Skeletal muscle tissue (tissue), 4 donors: ENCODE measurements around the gene BHLHE41. TPM values are rescaled to one million over a fixed set of nuclear protein-coding genes. Genes with fewer than 3 reads are reported as not detected.

Source experiments
- H3K27ac ChIP-seq: one replicate; pipeline ENCODE4 v1.7.0; 2013; ENCODE audit warnings: mild to moderate bottlenecking, low read depth, low read length, inconsistent platforms
- H3K27me3 ChIP-seq, 3 donors: one replicate each; pipeline ENCODE4 v1.7.0; 2013; ENCODE audit warnings: low read length in 3 of 3; ENCODE audit not compliant: control insufficient read depth in 3 of 3, insufficient read depth in 3 of 3
- H3K36me3 ChIP-seq, 3 donors: one replicate each; pipeline ENCODE4 v1.7.0; 2013; ENCODE audit warnings: low read length in 3 of 3; ENCODE audit not compliant: control insufficient read depth in 3 of 3, insufficient read depth in 3 of 3
- H3K4me1 ChIP-seq, 3 donors: one replicate each; pipeline ENCODE4 v1.7.0; 2013; ENCODE audit warnings: low read length in 3 of 3, mild to moderate bottlenecking in 3 of 3; ENCODE audit not compliant: control insufficient read depth in 3 of 3, insufficient read depth in 3 of 3
- H3K4me3 ChIP-seq, 3 donors: one replicate each; pipeline ENCODE4 v1.7.0; 2013; ENCODE audit warnings: low read length in 3 of 3
- H3K9ac ChIP-seq, 3 donors: one replicate each; pipeline ENCODE4 v1.7.0; 2013; ENCODE audit warnings: low read length in 3 of 3, mild to moderate bottlenecking in 3 of 3, moderate library complexity in 2 of 3, low read depth in 1 of 3
- H3K9me3 ChIP-seq, 3 donors: one replicate each; pipeline ENCODE4 v1.7.0; 2013; ENCODE audit warnings: low read length in 3 of 3; ENCODE audit not compliant: control insufficient read depth in 3 of 3
- total RNA-seq: library from RNA; depleted of rRNA; stranded (reverse); fragments of >200 nt; gene quantifications from one replicate; pipeline ENCODE4 v1.2.3, GENCODE V29; 2014
- donor health status: Osteomylitis.

Gene BHLHE41
- total RNA-seq, 1 donor from 2014 or later = 1.0 TPM

GRCh38 chr12:26135571-26135970 is 10.7 kb upstream of the BHLHE41 start:
- no peak overlapping the region for H3K4me3 ChIP-seq
- H3K27me3 ChIP-seq = no peaks in the 10 kb centered on the region
- no peak overlapping the region for H3K27ac ChIP-seq
- no peak overlapping the region for H3K9ac ChIP-seq
- no peaks in the 10 kb centered on the region for H3K36me3 ChIP-seq
- no peaks in the 10 kb centered on the region for H3K9me3 ChIP-seq
- H3K4me1 ChIP-seq = peaks cover 0 to 3% (median 2%) of the 10 kb centered on the region in 3 donors

DNA sequence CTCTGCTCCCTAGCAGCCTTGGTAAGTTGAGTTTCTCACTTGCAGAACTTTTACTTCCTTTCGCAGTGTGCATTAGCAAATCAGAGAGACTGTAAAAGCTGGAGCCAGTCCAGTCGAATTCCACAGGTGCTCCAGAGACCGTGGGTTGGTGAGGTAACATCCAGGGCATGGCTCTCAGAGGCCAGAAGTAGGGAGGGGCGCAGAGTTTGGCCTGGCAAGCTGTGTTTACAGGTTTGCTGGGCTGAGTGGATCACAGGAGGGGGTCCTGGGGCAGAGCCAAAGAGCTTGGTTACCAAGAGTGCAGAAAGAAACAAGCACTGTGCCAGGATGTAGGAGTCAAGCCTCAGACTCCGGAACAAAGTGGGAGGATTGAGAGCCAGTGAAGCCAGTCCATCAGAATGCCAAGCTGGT is 10.2 kb upstream of the BHLHE41 start:
- Histone ChIP-seq H3K36me3 (no peaks in the 10 kb centered on the region), H3K27me3 (no peaks in the 10 kb centered on the region), H3K4me3 (no peak overlapping the region), H3K27ac (no peak overlapping the region), H3K9ac (no peak overlapping the region), H3K9me3 (no peaks in the 10 kb centered on the region), H3K4me1 (peaks cover 0 to 3% (median 2%) of the 10 kb centered on the region in 3 donors)

DNA sequence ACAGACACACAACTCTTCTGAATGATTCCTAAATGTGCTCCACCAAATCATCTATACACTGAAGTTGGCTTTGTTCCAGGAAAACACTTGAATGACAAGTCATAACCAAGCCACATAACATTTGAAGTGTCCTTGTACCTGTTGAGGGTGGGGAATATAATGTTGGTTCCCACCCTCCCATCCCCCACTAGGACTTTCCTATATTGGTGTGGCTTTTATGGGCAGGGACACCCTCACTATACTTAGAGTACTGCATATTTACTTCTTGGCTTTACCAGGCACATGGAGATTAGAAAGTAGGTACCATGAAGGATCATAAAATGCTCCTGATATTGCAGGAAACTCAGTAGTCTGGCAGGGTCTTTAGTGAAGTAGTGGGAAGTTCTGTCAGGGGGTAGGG is 9.7 kb upstream of the BHLHE41 start:
- H3K27ac ChIP-seq = no peak overlapping the region
- no peaks in the 10 kb centered on the region for H3K27me3 ChIP-seq
- no peaks in the 10 kb centered on the region for H3K9me3 ChIP-seq
- no peak overlapping the region for H3K4me3 ChIP-seq
- H3K4me1 ChIP-seq = peaks cover 0 to 3% (median 2%) of the 10 kb centered on the region in 3 donors
- H3K9ac ChIP-seq = no peak overlapping the region
- no peaks in the 10 kb centered on the region for H3K36me3 ChIP-seq

DNA sequence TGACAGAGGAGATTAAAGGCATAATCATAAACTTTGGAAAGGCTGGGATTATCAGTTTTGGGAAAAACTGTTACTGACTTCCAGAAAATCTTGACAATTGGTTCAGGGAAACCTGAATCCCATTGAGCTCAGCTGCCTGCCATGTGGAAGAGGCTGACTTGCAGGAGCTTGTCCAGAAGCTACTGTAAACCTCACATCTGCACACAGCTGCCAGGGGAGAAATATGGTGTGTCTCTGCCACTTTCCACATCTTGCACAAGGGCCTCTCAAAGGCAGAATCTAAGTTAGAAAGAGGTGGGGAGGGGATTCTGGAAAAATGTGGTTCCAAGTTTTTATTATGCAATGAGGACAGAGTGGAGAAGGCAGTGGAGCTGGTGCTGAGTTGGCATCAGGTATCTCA is 8.7 kb upstream of the BHLHE41 start:
- no peak overlapping the region for H3K4me3 ChIP-seq
- H3K27me3 ChIP-seq = no peaks in the 10 kb centered on the region
- peaks cover 0 to 3% (median 2%) of the 10 kb centered on the region in 3 donors for H3K4me1 ChIP-seq
- H3K9ac ChIP-seq = no peak overlapping the region
- H3K36me3 ChIP-seq = no peaks in the 10 kb centered on the region
- no peak overlapping the region for H3K27ac ChIP-seq
- no peaks in the 10 kb centered on the region for H3K9me3 ChIP-seq

GRCh38 chr12:26132866-26133265 is 8.0 kb upstream of the BHLHE41 start:
- H3K36me3 ChIP-seq = no peaks in the 10 kb centered on the region
- peaks cover 0 to 3% (median 2%) of the 10 kb centered on the region in 3 donors for H3K4me1 ChIP-seq
- H3K4me3 ChIP-seq = no peak overlapping the region
- H3K27ac ChIP-seq = no peak overlapping the region
- no peaks in the 10 kb centered on the region for H3K9me3 ChIP-seq
- H3K9ac ChIP-seq = no peak overlapping the region
- no peaks in the 10 kb centered on the region for H3K27me3 ChIP-seq

- H3K36me3 ChIP-seq = no peaks in the 10 kb centered on the region
- no peak overlapping the region for H3K4me3 ChIP-seq
- no peaks in the 10 kb centered on the region for H3K27me3 ChIP-seq
- no peaks in the 10 kb centered on the region for H3K9me3 ChIP-seq
- no peak overlapping the region for H3K9ac ChIP-seq
- H3K27ac ChIP-seq = no peak overlapping the region
- peaks cover 6% of the 10 kb centered on the region in 3 donors for H3K4me1 ChIP-seq
These were observed 7.1 kb upstream of the BHLHE41 start for GRCh38 chr12:26131936-26132335.

DNA sequence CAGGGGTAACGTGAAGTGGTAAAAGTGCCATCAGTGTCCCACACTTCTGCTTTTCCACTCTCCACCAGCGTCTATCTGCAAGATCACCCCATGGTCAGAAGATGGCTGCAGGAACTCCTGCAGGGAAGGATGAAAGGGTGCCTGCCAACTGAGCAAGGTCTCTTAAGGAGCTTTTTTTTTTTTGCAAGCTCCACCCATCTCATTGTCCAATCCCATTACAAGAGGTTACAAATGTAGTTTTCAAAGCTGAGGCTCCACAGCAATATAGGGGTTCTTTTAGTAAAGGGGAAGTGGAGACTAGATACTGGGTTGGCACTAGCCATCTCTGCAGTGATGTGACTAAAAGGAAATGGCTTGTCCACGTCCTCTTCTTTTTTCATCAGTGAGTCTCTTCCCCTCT is 5.9 kb upstream of the BHLHE41 start:
- H3K4me3 ChIP-seq = no peak overlapping the region
- H3K9ac ChIP-seq = no peak overlapping the region

DNA sequence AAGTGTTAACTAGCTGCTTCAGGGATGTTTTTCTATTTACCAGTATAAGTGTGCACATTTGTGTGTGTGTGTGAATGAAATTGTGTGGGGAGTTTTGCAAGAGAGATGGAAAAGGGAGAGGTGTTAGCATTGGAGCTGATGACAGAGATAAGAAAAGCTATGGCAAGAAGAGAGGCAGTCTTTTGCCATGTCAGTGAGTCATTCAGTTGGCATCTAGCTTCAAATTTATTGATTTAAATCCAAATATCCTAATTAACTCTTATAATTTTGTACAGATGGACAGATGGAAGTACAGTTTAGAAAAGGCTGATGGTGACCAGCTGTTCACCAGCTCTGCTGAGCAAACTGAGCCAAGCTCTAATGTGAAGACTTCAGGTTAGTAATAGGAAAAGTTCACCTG is 3.3 kb upstream of the BHLHE41 start:
- Histone ChIP-seq H3K27me3 (no peaks in the 10 kb centered on the region), H3K27ac (no peak overlapping the region), H3K9ac (no peak overlapping the region), H3K9me3 (no peaks in the 10 kb centered on the region), H3K4me3 (no peak overlapping the region), H3K36me3 (peaks cover 0 to 2% (median 0%) of the 10 kb centered on the region in 3 donors), H3K4me1 (peaks cover 8 to 30% (median 13%) of the 10 kb centered on the region in 3 donors)

More for the DNA sequence above, 5.9 kb upstream of the BHLHE41 start:
- no peak overlapping the region for H3K27ac ChIP-seq
- no peaks in the 10 kb centered on the region for H3K27me3 ChIP-seq
- no peaks in the 10 kb centered on the region for H3K36me3 ChIP-seq
- peaks cover 8 to 13% (median 8%) of the 10 kb centered on the region in 3 donors for H3K4me1 ChIP-seq
- no peaks in the 10 kb centered on the region for H3K9me3 ChIP-seq

GRCh38 chr12:26127404-26127803 is 2.6 kb upstream of the BHLHE41 start:
- H3K9ac ChIP-seq = peak overlapping the region in 1 of 3 donors; percentile 95
- H3K4me1 ChIP-seq = peaks cover 8 to 34% (median 17%) of the 10 kb centered on the region in 3 donors
- no peak overlapping the region for H3K4me3 ChIP-seq
- H3K27ac ChIP-seq = no peak overlapping the region
- H3K9me3 ChIP-seq = no peaks in the 10 kb centered on the region
- H3K36me3 ChIP-seq = peaks cover 0 to 4% (median 0%) of the 10 kb centered on the region in 3 donors
- no peaks in the 10 kb centered on the region for H3K27me3 ChIP-seq

DNA sequence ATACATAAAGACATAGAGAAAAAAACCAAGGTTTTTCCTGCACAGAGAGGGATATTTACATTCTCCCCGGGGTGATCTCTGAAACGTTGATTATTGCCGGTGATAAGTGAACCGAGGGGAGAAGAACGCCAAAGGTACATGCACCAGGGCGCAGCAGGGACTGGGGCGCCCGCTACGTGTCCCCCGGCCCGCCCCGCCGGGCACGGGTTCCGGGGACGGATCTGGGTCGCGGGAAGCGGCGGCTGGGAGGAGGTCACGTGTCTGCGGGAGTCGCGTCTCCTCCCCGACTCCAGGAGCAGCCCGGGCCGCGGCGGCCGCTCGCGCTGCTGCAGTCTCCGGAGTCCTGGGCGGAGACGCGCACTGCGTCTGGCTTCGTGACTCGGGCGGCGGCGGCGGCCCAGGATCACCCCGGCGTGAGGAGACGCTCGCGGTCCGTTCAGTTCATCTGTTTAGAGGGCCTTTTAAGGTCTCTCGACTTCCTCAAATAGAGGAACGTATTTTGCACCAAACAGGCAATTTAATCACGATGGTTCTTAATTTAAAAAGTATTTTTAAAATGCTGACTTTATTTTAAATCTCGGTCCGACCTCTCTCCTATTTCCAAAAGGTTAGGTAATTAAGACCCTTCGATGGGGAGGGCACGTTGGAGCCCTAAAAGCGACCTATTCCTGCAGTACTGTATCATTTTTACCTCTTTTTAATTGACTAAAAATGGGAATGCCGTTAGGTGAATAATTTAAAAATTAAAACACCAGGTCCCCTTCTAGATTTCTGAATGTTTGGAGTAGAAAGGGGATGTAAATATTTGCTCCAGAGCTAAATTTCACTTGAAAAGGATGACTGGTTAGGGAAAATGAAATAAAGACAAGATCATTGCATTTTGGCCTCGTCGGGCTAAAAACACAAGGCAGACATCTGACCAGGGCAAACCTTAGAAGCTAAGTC is 1.8 kb upstream of the BHLHE41 start:
- Histone ChIP-seq H3K4me3 (peak overlapping the region; percentile 86 to 95 (median 91)), H3K27ac (peak overlapping the region; percentile 100), H3K27me3 (no peaks in the 10 kb centered on the region)

More for the DNA sequence above, 1.8 kb upstream of the BHLHE41 start:
- peaks cover 0 to 4% (median 0%) of the 10 kb centered on the region in 3 donors for H3K36me3 ChIP-seq
- peaks cover 8 to 34% (median 17%) of the 10 kb centered on the region in 3 donors for H3K4me1 ChIP-seq
- no peaks in the 10 kb centered on the region for H3K9me3 ChIP-seq
- peak overlapping the region; percentile 84 to 98 (median 95) for H3K9ac ChIP-seq
